GM21528 (cell line): ENCODE data around the gene PLXNA4.

Experiments
- ATAC-seq: cut with Tn5 transposase; IDR thresholded peaks from one replicate; pipeline ENCODE4 v1.9.1; 2021; ENCODE audit warnings: mild to moderate bottlenecking, moderate library complexity; ENCODE audit not compliant: unreplicated experiment, low FRiP score

The PLXNA4 gene

GRCh38 chr7:132336797-132337196 is 239.5 kb downstream of the PLXNA4 start:
- no peak for ATAC-seq

- ATAC-seq = no peak
Measured at GRCh38 chr7:132333301-132333700, 243.0 kb downstream of the PLXNA4 start.

GRCh38 chr7:132328760-132329159 is 247.5 kb downstream of the PLXNA4 start:
- no peak for ATAC-seq

GRCh38 chr7:132328047-132328620 is 248.1 kb downstream of the PLXNA4 start:
- ATAC-seq = no peak

- ATAC-seq = no peak
Measured at GRCh38 chr7:132326878-132327589, 249.2 kb downstream of the PLXNA4 start.

- no peak for ATAC-seq
Measured at GRCh38 chr7:132322970-132323369, 253.3 kb downstream of the PLXNA4 start.

DNA sequence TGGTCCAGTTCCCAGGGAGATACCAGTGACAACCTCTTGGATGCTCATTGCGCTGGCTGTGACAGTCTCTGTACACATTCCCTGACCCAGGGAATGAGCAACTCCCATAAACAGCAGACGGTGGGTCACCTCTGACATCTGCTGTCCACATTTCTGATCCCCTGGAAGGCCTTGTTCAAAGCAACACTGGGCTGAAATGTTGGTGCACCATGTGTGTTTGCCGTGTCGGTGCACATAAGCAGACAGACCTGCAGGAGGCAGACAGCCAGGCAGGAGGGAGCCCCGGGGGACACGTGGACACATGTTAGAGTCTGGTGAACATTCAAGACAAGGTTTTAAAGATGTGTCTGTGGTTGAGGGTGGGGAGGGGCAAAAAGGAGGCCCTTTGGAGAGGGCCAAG is 254.9 kb downstream of the PLXNA4 start:
- ATAC-seq = no peak

DNA sequence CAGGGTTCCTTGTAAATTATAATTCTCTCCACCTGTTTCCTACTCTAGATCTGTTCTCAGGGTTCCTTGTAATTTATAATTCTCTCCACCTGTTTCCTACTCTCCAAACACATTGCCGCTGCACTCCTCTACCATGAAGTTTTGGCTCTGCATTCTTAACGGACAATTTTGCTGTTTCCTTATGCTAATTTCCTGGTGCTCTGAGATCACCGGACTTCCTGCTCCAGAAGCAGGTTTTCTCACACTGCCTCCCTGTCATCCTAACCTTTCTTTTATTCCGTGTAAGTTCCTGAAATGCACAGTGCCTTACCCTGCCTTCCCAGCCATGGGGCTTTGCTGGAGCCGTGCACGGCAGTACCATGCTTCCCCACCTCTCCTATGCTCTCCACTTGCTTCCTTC is 256.8 kb downstream of the PLXNA4 start:
- ATAC-seq = no peak

GRCh38 chr7:132318352-132319318 is 257.6 kb downstream of the PLXNA4 start:
- ATAC-seq = peak; percentile 84

- ATAC-seq = no peak
Measured at GRCh38 chr7:132317701-132318351, 258.4 kb downstream of the PLXNA4 start.

DNA sequence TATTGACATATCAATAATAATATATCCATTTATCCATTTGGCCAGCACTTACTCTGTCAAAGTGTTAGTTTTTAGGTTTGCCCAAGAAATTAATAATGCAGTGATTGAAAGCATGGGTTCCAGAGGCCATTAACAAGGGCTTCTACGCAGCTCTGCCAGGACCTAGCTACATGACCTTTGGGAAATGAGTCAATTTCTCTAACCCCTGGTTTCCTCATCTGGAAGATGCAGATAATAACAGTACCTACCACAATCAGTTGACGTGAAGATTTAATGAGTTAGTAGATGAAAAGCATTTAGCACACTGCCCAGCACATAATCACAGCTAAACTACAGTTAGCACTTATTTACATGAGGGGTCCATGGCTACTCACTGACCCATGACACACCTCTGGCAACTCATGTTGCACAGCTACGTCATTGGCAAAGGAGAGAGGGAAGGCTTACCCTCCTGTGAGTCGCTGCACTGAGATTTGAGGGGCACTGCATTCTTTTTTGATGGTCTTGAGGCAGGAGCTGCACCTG is 263.7 kb downstream of the PLXNA4 start:
- ATAC-seq = no peak

DNA sequence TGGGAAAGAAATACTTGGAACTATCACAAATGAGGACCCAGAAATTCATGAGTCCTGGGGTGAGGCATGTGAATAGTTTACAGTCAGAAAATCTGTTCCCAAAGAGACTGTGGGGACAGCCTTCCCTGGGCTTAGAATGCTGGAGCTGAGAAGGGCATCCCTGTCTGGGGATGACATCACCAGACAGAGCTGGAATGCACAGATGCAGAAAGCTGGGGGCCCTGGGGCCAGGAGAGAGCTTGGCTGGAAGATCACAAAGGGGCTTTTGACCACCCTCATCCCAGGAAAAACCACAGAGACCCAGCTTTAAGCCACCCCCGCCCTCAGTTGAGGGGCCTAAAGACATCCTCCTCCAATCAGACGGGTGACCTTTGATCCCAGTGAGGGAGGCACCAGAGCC is 264.5 kb downstream of the PLXNA4 start:
- ATAC-seq = no peak

DNA sequence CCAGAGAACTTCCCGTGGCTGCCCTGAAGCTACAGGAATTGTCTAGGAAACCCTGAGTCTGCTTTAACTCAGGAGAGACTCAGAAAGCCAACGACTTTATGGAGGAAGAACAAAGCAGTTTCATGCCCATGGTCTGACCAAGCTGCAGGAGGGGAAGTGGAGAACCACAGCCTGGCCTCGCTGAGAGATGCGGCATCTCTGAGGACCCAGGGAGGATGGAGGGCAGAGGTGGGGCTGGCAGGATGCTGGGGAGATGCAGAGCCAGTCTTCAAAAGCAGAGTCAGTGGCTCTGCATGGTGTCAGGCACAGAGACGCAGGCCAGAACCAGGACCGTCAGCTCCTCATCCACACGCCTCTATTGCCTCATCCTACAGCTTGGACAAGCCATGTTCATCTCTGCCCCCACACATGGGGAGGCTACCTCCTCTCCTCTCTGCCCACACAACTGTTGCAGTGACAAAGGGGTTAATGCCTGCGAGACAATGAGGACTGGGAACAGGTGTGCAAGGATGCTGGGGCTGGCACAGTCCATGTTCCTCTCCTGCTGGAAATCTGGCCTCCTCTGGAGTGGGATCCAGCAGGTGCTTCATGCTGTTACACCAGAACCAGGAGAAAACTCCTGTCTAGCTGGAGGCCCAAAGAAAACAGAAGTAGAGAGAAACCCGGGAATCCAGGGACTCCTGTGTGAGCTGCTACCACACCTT is 267.0 kb downstream of the PLXNA4 start:
- no peak for ATAC-seq

GRCh38 chr7:132307465-132307864 is 268.8 kb downstream of the PLXNA4 start:
- ATAC-seq = no peak

GRCh38 chr7:132300599-132301277 is 275.5 kb downstream of the PLXNA4 start:
- no peak for ATAC-seq

GRCh38 chr7:132298790-132299189 is 277.5 kb downstream of the PLXNA4 start:
- ATAC-seq = no peak

- no peak for ATAC-seq
Measured at GRCh38 chr7:132296820-132297219, 279.4 kb downstream of the PLXNA4 start.

- ATAC-seq = no peak
Measured at GRCh38 chr7:132295175-132295574, 281.1 kb downstream of the PLXNA4 start.

GRCh38 chr7:132292803-132293202 is 283.5 kb downstream of the PLXNA4 start:
- ATAC-seq = no peak
